H1 (cell line): ENCODE measurements around the gene HLA-DQA1. TPM values are rescaled to one million over a fixed set of nuclear protein-coding genes. Genes with fewer than 3 reads are reported as not detected.

Experiments
- CTCF ChIA-PET: fragments of 300-600 bp; sonication (Branson Sonifier 250); formaldehyde crosslinking; loops from one replicate; lab custom pipeline; 2021; ENCODE audit not compliant: partially characterized antibody; lab: Charles Lee
- POLR2A ChIA-PET: fragments of 300-600 bp; sonication (Branson Sonifier 250); formaldehyde crosslinking; loops from one replicate; lab custom pipeline; 2021; ENCODE audit warnings: inconsistent platforms; ENCODE audit not compliant: partially characterized antibody; lab: Charles Lee
- DNase-seq, 2 experiments: peaks; one replicate each; pipeline versions ENCODE4 v3.0.0 to v3.0.0-alpha.2; 2010 to 2022; ENCODE audit warnings: low spot score in 2 of 2, low read depth in 1 of 2, mixed read lengths in 1 of 2
- FAIRE-seq: peaks from 2 replicates; lab custom pipeline; 2011; peaks lifted over from hg19 to GRCh38; lab: Jason Lieb, UNC
- H2AFZ ChIP-seq: 2 replicates; pipeline ENCODE4 v1.8.1; 2012; ENCODE audit warnings: low read length, inconsistent platforms
- H2AK5ac ChIP-seq: 2 replicates; pipeline ENCODE4 v1.6.1; 2013; ENCODE audit warnings: low read depth, low read length
- H2BK120ac ChIP-seq: replicated peaks from 2 replicates; pipeline ENCODE3; 2013; ENCODE audit warnings: low read depth, low read length, inconsistent platforms
- H2BK12ac ChIP-seq: 2 replicates; pipeline ENCODE4 v1.6.1; 2013; ENCODE audit warnings: low read depth, low read length
- H2BK15ac ChIP-seq: 2 replicates; pipeline ENCODE4 v1.6.1; 2013; ENCODE audit warnings: low read length
- H2BK20ac ChIP-seq: 2 replicates; pipeline ENCODE4 v1.6.1; 2013; ENCODE audit warnings: low read length
- H2BK5ac ChIP-seq: 2 replicates; pipeline ENCODE4 v1.6.1; 2013; ENCODE audit warnings: low read depth, low read length
- H3K14ac ChIP-seq: 2 replicates; pipeline ENCODE4 v1.6.1; 2013; ENCODE audit warnings: inconsistent platforms; ENCODE audit not compliant: insufficient read length
- H3K18ac ChIP-seq: 2 replicates; pipeline ENCODE4 v1.6.1; 2013; ENCODE audit warnings: low read length; ENCODE audit errors: extremely low read depth
- H3K23ac ChIP-seq: 2 replicates; pipeline ENCODE4 v1.6.1; 2013; ENCODE audit warnings: inconsistent platforms; ENCODE audit not compliant: insufficient read length
- H3K23me2 ChIP-seq: 2 replicates; pipeline ENCODE4 v1.6.1; 2013; ENCODE audit warnings: low read depth, low read length
- H3K27ac ChIP-seq: 2 replicates; pipeline ENCODE4 v1.6.1; 2011; ENCODE audit warnings: low read depth, low read length, inconsistent platforms
- H3K27me3 ChIP-seq, 4 experiments: replicated peaks in 1 of 4; 1 replicate in 1 of 4; 2 replicates in 3 of 4; pipeline versions ENCODE4 v1.6.1 to v1.8.1; 2011 to 2013; ENCODE audit warnings: low read length in 3 of 4, mild to moderate bottlenecking in 3 of 4, inconsistent platforms in 2 of 4, mixed read lengths in 2 of 4, moderate library complexity in 1 of 4; ENCODE audit not compliant: control insufficient read depth in 3 of 4, insufficient read depth in 3 of 4; ENCODE audit errors: extremely low read depth in 1 of 4
- H3K36me3 ChIP-seq, 4 experiments: 2 replicates each; pipeline versions ENCODE4 v1.6.1 to v1.8.1; 2011 to 2013; ENCODE audit warnings: mild to moderate bottlenecking in 4 of 4, low read length in 3 of 4, moderate library complexity in 2 of 4, control low read depth in 1 of 4, inconsistent platforms in 1 of 4; ENCODE audit not compliant: insufficient read depth in 4 of 4, control insufficient read depth in 2 of 4
- H3K4ac ChIP-seq: replicated peaks from 2 replicates; pipeline ENCODE3; 2013; ENCODE audit warnings: low read length, low read depth, mixed read lengths, inconsistent platforms; ENCODE audit not compliant: insufficient read length
- H3K4me1 ChIP-seq, 4 experiments: replicated peaks in 1 of 4; 1 replicate in 1 of 4; 2 replicates in 3 of 4; pipeline versions ENCODE4 v1.6.1 to v1.8.1; 2011 to 2013; ENCODE audit warnings: low read length in 3 of 4, inconsistent platforms in 2 of 4, mixed read lengths in 1 of 4; ENCODE audit not compliant: insufficient read depth in 4 of 4, control insufficient read depth in 3 of 4
- H3K4me2 ChIP-seq, 2 experiments: 2 replicates each; pipeline versions ENCODE4 v1.6.1 to v1.8.1; 2011 to 2013; ENCODE audit warnings: low read depth in 2 of 2, low read length in 2 of 2, control low read depth in 1 of 2, inconsistent platforms in 1 of 2, mild to moderate bottlenecking in 1 of 2; ENCODE audit not compliant: insufficient read depth in 1 of 2
- H3K4me3 ChIP-seq, 4 experiments: fragments of 200-600, 300-600 bp in 1 of 4; sonication (generic), shearing (Covaris generic), sonication (Bioruptor Twin) in 1 of 4; 2 replicates each; pipeline versions ENCODE4 v1.5.1 to v1.8.1; 2011 to 2016; ENCODE audit warnings: low read length in 4 of 4, low read depth in 3 of 4, control low read depth in 2 of 4, inconsistent platforms in 2 of 4, mild to moderate bottlenecking in 2 of 4, mixed read lengths in 1 of 4, moderate library complexity in 1 of 4; ENCODE audit not compliant: insufficient read depth in 2 of 4; ENCODE audit errors: extremely low read depth in 1 of 4
- H3K56ac ChIP-seq: replicated peaks from 2 replicates; pipeline ENCODE3; 2013; ENCODE audit warnings: low read depth, mild to moderate bottlenecking, mixed read lengths, low read length, inconsistent platforms; ENCODE audit not compliant: insufficient read length
- H3K79me1 ChIP-seq: 2 replicates; pipeline ENCODE4 v1.6.1; 2013; ENCODE audit warnings: low read depth, low read length, control low read depth
- H3K79me2 ChIP-seq, 2 experiments: 2 replicates each; pipeline versions ENCODE4 v1.6.1 to v1.8.1; 2012 to 2013; ENCODE audit warnings: low read length in 2 of 2, mild to moderate bottlenecking in 2 of 2, inconsistent platforms in 1 of 2; ENCODE audit not compliant: insufficient read depth in 2 of 2, control insufficient read depth in 1 of 2
- H3K9ac ChIP-seq, 4 experiments: replicated peaks in 1 of 4; 1 replicate in 1 of 4; 2 replicates in 3 of 4; pipeline versions ENCODE4 v1.6.1 to v1.8.1; 2011 to 2013; ENCODE audit warnings: low read depth in 3 of 4, low read length in 3 of 4, control low read depth in 2 of 4, mild to moderate bottlenecking in 2 of 4, moderate library complexity in 2 of 4, inconsistent platforms in 1 of 4; ENCODE audit errors: extremely low read depth in 1 of 4
- H3K9me3 ChIP-seq, 2 experiments: 2 replicates each; pipeline versions ENCODE4 v1.6.1 to v1.8.1; 2012 to 2013; ENCODE audit warnings: mild to moderate bottlenecking in 2 of 2, moderate library complexity in 2 of 2, control low read depth in 1 of 2, inconsistent platforms in 1 of 2, low read depth in 1 of 2, low read length in 1 of 2, mixed read lengths in 1 of 2; ENCODE audit not compliant: insufficient read depth in 2 of 2
- H4K20me1 ChIP-seq, 2 experiments: replicated peaks in 1 of 2; 2 replicates each; pipeline versions ENCODE3 to v1.8.1; 2011 to 2013; ENCODE audit warnings: inconsistent platforms in 2 of 2, low read length in 2 of 2, mild to moderate bottlenecking in 1 of 2; ENCODE audit not compliant: insufficient read depth in 2 of 2, control insufficient read depth in 1 of 2
- H4K5ac ChIP-seq: 2 replicates; pipeline ENCODE4 v1.6.1; 2013; ENCODE audit warnings: low read length, low read depth, mixed read lengths, inconsistent platforms; ENCODE audit not compliant: insufficient read length
- H4K8ac ChIP-seq: 2 replicates; pipeline ENCODE4 v1.8.0; 2013; ENCODE audit warnings: mild to moderate bottlenecking, moderate library complexity, low read length, inconsistent platforms; ENCODE audit not compliant: insufficient read depth; ENCODE audit errors: extremely low read depth
- H4K91ac ChIP-seq: replicated peaks from 2 replicates; pipeline ENCODE3; 2013; ENCODE audit warnings: low read length, mixed read lengths, inconsistent platforms; ENCODE audit not compliant: insufficient read length
- EGR1 ChIP-seq: IDR thresholded peaks from 2 replicates; pipeline ENCODE4 v1.6.1; 2011; ENCODE audit warnings: low read depth, low read length, borderline replicate concordance
- RFX5 ChIP-seq: IDR thresholded peaks from 2 replicates; pipeline ENCODE4 v1.6.1; 2011; ENCODE audit warnings: low read depth, low read length, improper control_type of control experiment, borderline replicate concordance
- WGBS, 2 experiments: shearing (Covaris generic) in 1 of 2; methylation state at CpG; one replicate each; pipeline versions ENCODE4 v1.1.6 to v1.1.7; 2013 to 2015; ENCODE audit warnings: low lambda C conversion rate in 2 of 2, mixed read lengths in 2 of 2, inconsistent platforms in 1 of 2, low coverage in 1 of 2, missing lambda C conversion rate in 1 of 2; ENCODE audit not compliant: insufficient replicate concordance in 2 of 2, insufficient coverage in 1 of 2, insufficient read length in 1 of 2; ENCODE audit errors: extremely low coverage in 1 of 2, missing lambda C conversion rate in 1 of 2; 5-methylcytosine and 5-hydroxymethylcytosine counted together
- polyA plus RNA-seq, 7 experiments: library from polyadenylated mRNA; depleted of rRNA in 3 of 7; stranded (reverse) in 5 of 7; unstranded in 2 of 7; fragments of >200 nt in 5 of 7; fragments of 200-250 nt in 2 of 7; gene quantifications; 1 replicate in 5 of 7; 2 replicates in 1 of 7; 4 replicates in 1 of 7; pipeline versions ENCODE4 v1.2.1 to v1.2.3, GENCODE V29; 2011 to 2013; ENCODE audit warnings: missing spikeins in 2 of 7, mixed read lengths in 2 of 7
- total RNA-seq: library from RNA; stranded (reverse); fragmentation: NEBNext Ultra II Directional; extraction: Animal tissue kit (Norgen Biotek cat#: 25700); gene quantifications from 2 replicates; pipeline ENCODE4 v1.2.1, GENCODE V29; 2021

Gene HLA-DQA1
- total and polyA plus RNA-seq, 2 of the 8 experiments (the other 6 are each of a cell fraction or from before 2014, with no cell fraction given), result 0.12 TPM; not detected in 1

GRCh38 chr6:32604434-32604877, 32.8 kb upstream of the HLA-DQA1 start:
- peak; percentile 87 for TF ChIP-seq RFX5
- no peak for TF ChIP-seq EGR1
- DNase-seq, result no peak
- Histone ChIP-seq H3K4me1 (no peaks in the 10 kb centered on the region; a peak in 1 of 7 replicates), H3K79me1 (no peaks in the 10 kb centered on the region), H3K79me2 (no peaks in the 10 kb centered on the region), H3K27ac (no peak overlapping the region), H3K9me3 (no peaks in the 10 kb centered on the region), H3K14ac (no peak overlapping the region), H2AFZ (no peak overlapping the region), H3K4me2 (no peak overlapping the region), H2BK5ac (no peak overlapping the region), H4K5ac (no peak overlapping the region), H4K91ac (no peak overlapping the region), H2AK5ac (no peak overlapping the region), H4K20me1 (no peaks in the 10 kb centered on the region), H2BK12ac (no peak overlapping the region), H3K4ac (no peak overlapping the region), H4K8ac (no peak overlapping the region), H3K23ac (no peak overlapping the region), H3K23me2 (no peaks in the 10 kb centered on the region), H2BK120ac (no peak overlapping the region), H3K9ac (no peak overlapping the region), H2BK20ac (no peak overlapping the region), H3K36me3 (no peaks in the 10 kb centered on the region), H3K56ac (no peak overlapping the region), H3K18ac (no peak overlapping the region), H2BK15ac (no peak overlapping the region), H3K27me3 (no peaks in the 10 kb centered on the region), H3K4me3 (no peak overlapping the region)
- ChIA-PET POLR2A (no interaction called here), CTCF (no interaction called here)
- WGBS, 2 experiments, result 56% methylated on average over 3 of the region's 3 CpGs; no CpG with 5 or more reads in 1 of the 2 experiments
- FAIRE-seq, result no peak
